ENCODE results near the gene PTPRQ. TPM values are rescaled to one million over a fixed set of nuclear protein-coding genes. Genes with fewer than 3 reads are reported as not detected.

The PTPRQ gene
- total RNA-seq, 1 donor from 2014 or later = not detected

DNA sequence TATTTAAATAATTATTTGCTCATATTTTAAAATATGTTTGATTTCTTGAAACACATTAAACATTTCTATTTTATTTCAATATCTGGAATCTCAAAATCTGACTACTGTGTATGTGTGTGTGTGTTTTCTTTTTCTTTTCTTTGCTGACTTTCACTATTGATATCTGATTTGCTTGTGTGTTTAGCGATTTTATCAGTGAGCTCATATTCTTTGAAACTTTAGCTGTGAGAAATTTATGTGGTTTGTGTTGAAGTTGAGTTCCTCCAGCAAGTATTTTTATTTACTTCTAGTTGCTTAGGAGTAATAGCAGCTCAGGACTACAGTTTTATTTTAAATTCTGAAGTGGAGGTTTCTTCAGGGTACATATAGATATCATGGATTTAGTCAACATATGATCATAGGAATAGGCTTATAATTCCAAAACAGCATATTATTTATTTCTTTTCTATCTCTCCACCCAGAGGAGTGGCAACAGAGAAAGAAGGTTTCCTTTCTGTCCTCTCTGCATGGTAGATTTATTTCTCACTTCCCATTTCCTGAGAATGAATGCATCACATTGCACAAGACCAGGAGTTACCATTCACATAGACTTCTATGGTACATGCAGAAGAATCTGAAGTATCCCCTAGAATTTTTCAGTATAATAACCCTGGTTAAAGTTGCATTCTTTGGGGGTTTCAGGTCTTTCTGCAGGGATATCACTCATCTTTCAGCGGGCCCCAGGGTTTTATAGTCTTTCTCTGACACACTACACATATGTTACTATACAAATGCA is 60.5 kb downstream of the PTPRQ start:
- no peaks in the 10 kb centered on the region for H3K27me3 Mint-ChIP-seq (ENCODE audit: low read depth)
- no peak overlapping the region for H3K27ac Mint-ChIP-seq (ENCODE audit: unreplicated experiment)
- TF ChIP-seq, protein P1, sequence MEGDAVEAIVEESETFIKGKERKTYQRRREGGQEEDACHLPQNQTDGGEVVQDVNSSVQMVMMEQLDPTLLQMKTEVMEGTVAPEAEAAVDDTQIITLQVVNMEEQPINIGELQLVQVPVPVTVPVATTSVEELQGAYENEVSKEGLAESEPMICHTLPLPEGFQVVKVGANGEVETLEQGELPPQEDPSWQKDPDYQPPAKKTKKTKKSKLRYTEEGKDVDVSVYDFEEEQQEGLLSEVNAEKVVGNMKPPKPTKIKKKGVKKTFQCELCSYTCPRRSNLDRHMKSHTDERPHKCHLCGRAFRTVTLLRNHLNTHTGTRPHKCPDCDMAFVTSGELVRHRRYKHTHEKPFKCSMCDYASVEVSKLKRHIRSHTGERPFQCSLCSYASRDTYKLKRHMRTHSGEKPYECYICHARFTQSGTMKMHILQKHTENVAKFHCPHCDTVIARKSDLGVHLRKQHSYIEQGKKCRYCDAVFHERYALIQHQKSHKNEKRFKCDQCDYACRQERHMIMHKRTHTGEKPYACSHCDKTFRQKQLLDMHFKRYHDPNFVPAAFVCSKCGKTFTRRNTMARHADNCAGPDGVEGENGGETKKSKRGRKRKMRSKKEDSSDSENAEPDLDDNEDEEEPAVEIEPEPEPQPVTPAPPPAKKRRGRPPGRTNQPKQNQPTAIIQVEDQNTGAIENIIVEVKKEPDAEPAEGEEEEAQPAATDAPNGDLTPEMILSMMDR (conservative IDR thresholded peaks at IDR 0.05) = no peak
- no peak for DNase-seq (ENCODE audit: low read depth, low spot score)
- no peaks in the 10 kb centered on the region for H3K9me3 Mint-ChIP-seq
- no peaks in the 10 kb centered on the region for H3K36me3 Mint-ChIP-seq (ENCODE audit: low read depth)
- H3K4me3 Mint-ChIP-seq = no peak overlapping the region
- no peaks in the 10 kb centered on the region for H3K4me1 Mint-ChIP-seq

DNA sequence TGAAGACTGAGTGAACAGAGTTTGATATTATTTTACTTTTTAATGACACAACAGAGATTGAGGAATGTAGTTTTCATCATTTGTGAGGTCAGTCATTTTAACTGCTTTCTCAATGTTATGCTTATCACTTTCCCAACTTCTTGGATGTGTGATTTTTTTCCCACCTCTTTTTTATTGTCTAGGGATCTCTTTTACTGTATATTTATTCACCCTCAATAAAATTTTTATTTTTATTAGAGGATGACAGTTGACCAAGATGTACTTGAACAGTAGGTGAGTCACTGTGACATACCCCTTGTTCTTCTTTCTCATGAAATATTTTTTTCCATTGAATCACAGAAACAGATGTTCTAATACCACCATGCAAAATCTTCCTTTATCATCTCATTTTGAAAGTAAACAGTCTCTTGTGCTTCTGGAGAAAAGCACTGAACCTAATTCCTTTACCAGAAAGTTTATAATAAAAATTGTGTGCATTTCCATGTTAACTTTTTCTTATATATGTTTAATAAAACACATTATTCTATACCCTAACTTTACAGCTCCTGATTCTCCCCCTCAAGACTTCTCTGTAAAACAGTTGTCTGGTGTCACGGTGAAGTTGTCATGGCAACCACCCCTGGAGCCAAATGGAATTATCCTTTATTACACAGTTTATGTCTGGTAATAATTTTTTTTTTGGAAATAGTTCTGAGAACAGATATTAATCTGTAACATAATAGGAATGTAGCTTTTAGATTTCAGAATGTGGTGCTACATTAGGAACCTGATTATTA is 65.9 kb downstream of the PTPRQ start:
- Mint-ChIP-seq H3K27ac (ENCODE audit: unreplicated experiment) (no peak overlapping the region), H3K4me3 (no peak overlapping the region), H3K9me3 (no peaks in the 10 kb centered on the region), H3K36me3 (ENCODE audit: low read depth) (no peaks in the 10 kb centered on the region), H3K27me3 (ENCODE audit: low read depth) (no peaks in the 10 kb centered on the region), H3K4me1 (peaks cover 3% of the 10 kb centered on the region)
- TF ChIP-seq, protein P1 (conservative IDR thresholded peaks at IDR 0.05) = no peak
- no peak for DNase-seq (ENCODE audit: low read depth, low spot score)

DNA sequence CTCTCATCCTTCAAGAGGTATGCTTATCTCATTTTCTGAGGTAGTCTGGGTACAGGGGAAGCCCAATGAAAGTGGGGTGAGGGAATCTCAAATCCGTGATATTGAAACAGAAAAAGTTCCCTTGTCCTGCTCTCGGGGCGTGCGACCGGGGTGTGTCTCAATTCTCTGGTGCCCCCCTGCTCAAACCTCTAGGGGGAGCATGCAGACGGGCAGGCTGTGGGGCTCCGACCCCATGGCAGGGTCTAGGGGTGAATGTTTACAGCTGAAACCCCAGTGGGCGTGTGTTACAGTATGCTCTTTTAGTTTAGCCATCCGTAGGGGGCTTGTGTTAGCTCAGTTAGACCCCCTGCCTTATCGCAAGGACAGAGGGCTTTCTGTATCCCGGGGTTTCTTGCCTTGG is 68.7 kb downstream of the PTPRQ start:
- no peak for DNase-seq (ENCODE audit: low read depth, low spot score)
- H3K9me3 Mint-ChIP-seq = peaks cover 6% of the 10 kb centered on the region
- H3K4me3 Mint-ChIP-seq = no peak overlapping the region
- TF ChIP-seq, protein P1 (conservative IDR thresholded peaks at IDR 0.05) = no peak
- no peaks in the 10 kb centered on the region for H3K27me3 Mint-ChIP-seq (ENCODE audit: low read depth)
- H3K4me1 Mint-ChIP-seq = peaks cover 3% of the 10 kb centered on the region
- peaks cover 2% of the 10 kb centered on the region for H3K36me3 Mint-ChIP-seq (ENCODE audit: low read depth)
- H3K27ac Mint-ChIP-seq (ENCODE audit: unreplicated experiment) = no peak overlapping the region

DNA sequence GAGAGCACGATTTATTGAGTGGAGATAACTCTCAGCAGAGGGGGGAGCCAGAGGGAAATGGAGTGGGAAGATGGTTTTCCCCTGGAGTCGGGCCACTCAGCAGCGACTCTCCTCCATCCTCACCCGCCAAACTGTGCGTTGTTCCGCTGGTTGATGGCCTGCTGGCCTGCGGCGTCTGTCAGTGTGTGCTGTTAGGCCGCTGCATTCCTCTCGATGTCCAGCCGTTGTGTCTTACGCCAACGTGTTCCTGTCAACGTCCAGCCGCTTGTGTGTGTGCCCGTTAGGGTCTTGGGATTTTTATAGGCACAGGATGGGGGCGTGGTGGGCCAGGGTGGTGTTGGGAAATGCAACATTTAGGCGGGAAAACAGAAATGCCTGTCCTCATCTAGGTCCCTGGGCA is 69.2 kb downstream of the PTPRQ start:
- TF ChIP-seq, protein P1 (conservative IDR thresholded peaks at IDR 0.05) = no peak
- H3K27ac Mint-ChIP-seq (ENCODE audit: unreplicated experiment) = no peak overlapping the region
- H3K4me1 Mint-ChIP-seq = peaks cover 3% of the 10 kb centered on the region
- DNase-seq (ENCODE audit: low read depth, low spot score) = no peak
- H3K36me3 Mint-ChIP-seq (ENCODE audit: low read depth) = peaks cover 4% of the 10 kb centered on the region
- no peak overlapping the region for H3K4me3 Mint-ChIP-seq
- peaks cover 8% of the 10 kb centered on the region for H3K9me3 Mint-ChIP-seq
- no peaks in the 10 kb centered on the region for H3K27me3 Mint-ChIP-seq (ENCODE audit: low read depth)

DNA sequence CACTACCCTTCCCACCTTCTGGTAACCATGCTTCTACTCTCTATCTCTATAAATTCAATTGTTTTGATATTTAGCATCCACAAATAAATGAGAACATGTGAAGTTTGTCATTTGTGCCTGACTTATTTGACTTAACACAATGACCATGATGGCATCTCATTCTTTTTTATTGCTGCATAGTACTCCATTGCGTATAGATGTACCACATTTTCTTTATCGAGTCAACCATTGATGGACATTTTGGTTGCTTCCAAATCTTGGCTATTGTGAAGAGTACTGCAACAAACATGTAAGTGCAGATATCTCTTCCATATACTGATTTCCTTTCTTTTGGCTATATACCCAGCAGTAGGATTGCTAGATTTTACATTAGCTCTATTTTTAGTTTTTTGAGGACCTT is 73.6 kb downstream of the PTPRQ start:
- H3K9me3 Mint-ChIP-seq = peaks cover 10% of the 10 kb centered on the region
- H3K4me1 Mint-ChIP-seq = no peaks in the 10 kb centered on the region
- peaks cover 6% of the 10 kb centered on the region for H3K36me3 Mint-ChIP-seq (ENCODE audit: low read depth)
- H3K27ac Mint-ChIP-seq (ENCODE audit: unreplicated experiment) = no peak overlapping the region
- no peak overlapping the region for H3K4me3 Mint-ChIP-seq
- TF ChIP-seq, protein P1 (conservative IDR thresholded peaks at IDR 0.05) = no peak
- no peak for DNase-seq (ENCODE audit: low read depth, low spot score)
- H3K27me3 Mint-ChIP-seq (ENCODE audit: low read depth) = peaks cover 4% of the 10 kb centered on the region
